GM19438 (cell line): ENCODE measurements around the gene B4GALT5.
"Not testable (repeated sequence)": the region's sequence is repeated elsewhere in the genome, so short reads cannot be mapped to it uniquely, and the experiment has no call there.

ENCODE experiments used
- ATAC-seq: cut with Tn5 transposase; IDR thresholded peaks from one replicate; pipeline ENCODE4 v1.9.1; 2021; ENCODE audit warnings: low read depth; ENCODE audit not compliant: unreplicated experiment

B4GALT5 gene, protein sequence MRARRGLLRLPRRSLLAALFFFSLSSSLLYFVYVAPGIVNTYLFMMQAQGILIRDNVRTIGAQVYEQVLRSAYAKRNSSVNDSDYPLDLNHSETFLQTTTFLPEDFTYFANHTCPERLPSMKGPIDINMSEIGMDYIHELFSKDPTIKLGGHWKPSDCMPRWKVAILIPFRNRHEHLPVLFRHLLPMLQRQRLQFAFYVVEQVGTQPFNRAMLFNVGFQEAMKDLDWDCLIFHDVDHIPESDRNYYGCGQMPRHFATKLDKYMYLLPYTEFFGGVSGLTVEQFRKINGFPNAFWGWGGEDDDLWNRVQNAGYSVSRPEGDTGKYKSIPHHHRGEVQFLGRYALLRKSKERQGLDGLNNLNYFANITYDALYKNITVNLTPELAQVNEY

DNA sequence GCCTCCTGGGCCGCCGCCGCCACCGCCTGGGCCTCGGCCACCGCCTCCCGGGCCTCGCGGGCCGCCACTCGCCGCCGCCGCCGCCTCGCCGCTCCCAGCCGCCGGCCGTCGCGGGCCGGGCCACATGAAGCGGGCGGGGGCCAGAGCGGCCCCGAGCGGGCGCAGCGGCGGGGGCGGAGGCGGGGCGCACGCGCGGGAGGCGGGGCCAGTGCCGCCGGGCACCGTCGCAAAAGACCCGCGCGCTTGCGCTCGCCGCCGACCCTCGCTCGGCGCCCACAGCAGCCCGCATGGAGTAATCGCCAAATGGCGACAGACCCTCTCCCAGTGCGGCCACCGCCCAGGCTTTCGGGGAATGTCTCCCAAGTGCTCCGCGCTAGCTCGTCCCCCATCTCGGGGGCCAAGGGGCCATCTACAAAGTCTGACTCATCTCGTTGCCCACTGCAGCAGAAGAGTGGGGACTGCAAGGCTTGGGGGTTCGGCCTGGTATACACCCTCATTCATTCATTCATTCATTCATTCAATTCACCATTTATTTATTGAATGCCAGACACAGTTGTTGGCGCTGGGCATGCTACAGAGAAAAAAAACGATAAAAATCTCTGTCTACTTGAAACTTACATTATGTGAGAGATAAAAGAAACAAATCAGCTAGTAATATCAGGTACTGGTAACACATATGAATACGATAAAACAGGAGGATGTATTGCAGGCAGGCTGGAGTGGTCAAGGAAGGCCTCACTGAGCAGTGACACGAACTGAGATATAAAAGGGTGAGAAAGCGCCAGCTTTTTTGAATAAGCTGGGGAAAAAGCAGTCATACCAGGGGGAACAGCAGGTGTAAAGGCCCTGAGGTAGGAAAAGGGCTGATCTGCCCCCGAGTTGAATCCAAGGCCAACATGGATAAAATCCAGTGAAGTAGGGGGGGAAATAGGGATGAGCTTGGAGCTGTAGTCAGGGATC is at the start of gene B4GALT5:
Gene B4GALT5, minus strand, starts transcription at position 126 of the 960 bp plus-strand sequence. CDS start 188 bp downstream, outside the sequence.
- ATAC-seq: peak; percentile 75

DNA sequence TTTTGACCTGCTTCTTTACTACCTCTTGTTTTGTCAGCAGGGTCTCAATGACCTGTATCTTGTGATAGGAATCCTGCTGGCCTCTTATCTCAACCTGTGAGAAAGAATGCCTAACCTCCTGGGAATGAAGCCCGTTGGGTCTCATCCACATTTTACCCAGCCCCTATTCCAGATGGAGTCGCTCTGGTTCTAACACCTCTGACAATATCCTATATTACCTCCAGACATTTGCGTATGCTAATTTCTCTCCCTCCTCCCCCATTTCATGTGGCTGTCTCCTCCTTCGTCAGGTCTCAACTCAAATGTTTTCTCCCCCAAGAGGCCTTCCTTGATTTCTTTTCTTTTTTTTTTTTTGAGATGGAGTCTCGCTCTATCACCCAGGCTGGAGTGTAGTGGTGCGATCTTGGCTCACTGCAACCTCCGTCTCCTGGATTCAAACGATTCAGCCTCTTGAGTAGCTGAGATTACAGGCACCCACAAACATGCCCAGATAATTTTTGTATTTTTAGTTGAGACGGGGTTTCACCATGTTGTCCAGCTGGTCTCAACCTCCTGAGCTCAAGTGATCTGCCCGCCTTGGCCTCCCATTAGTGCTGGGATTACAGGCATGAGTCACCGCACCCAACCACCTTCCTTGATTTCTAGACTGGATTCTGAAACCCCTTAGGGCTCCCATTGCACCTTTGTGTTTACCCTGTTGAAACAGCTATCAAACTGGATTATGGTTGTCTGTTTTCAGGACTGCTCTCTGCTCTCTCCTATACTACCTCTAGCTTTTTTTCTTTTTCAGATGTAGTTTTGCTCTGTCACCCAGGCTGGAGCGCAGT is 49.5 kb upstream of the B4GALT5 start:
- ATAC-seq: no peak

DNA sequence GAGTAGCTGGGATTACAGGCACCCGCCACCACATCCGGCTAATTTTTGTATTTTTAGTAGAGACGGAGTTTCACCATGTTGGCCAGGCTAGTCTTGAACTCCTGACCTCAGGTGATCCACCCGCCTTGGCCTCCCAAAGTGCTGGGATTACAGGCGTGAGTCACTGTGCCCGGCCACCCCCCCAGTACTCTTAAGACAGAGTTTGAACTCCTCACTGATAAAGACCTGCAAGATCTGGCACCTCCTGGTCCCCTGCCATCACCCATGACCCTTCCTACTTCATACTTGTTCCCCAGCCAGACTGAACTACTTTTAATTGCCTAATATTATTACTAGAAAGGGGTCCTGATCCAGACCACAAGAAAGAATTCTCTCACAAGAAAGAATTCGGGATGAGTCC is 48.2 kb upstream of the B4GALT5 start:
- ATAC-seq: not testable (repeated sequence)

DNA sequence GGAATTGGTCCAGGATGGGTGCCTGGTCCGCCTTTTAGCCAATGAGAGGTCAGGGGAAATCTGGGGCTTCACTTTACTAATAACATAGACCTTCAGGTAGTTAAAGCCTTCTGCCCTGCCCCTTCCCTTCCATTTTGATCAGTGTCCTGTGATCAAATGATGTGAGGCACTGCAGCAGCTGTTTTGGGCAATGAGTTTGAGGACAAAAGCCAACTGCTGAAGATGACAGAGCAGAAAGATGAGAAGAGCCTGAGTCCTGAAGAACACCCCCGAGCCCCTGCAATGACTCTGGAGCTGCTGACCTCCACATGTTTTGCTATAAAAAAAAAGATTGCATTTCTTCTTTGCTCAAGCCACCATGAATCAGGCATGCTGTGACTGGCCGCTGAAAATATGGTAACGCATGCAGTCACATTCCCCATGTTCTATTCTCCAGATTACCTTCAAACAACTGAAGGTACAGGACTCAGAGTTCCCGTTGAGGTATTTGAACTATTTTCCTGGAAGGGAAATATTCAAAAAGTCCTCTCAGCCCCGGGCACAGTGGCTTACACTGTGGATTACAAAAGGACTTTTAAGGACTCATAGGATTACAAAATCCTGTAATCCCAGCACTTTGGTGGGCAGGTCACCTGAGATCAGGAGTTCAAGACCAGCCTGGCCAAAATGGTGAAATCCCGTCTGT is 45.7 kb upstream of the B4GALT5 start:
- ATAC-seq: no peak

DNA sequence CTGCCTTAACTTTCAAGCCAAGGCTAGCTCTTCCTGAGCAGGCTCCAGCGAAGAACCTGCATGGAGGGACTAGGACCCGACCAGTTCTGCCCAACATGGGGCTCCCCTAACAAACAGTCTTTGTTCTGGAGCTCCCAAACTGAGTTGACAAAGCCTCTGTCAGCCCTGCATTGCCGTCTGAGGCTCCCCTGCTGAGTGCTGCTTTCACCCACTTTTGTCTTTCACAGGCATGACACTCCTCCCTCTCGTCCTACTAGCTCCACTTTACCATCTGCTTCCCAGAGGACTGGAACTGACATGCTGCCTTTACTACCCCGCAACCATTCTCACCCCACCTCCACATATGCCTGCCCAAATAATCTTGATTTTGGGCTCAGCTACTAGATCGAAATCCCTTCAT is 45.1 kb upstream of the B4GALT5 start:
- no peak for ATAC-seq

DNA sequence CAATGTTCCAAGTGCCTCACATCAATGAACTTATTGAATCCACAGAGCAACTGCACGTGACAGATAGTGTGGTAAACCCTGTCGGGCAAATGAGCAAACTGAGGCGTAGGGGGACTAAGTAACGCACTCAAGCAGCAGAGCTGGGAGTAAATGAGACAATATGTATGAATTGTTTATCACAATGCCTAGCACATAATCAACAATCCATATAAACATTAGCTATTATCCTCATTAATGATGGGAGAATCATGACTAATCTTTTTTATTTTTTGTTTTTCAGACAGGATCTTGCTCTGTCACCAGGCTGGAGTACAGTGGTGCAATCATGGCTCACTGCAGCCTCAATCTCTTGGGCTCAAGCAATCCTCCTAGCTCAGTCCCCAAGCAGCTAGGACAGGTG is 43.9 kb upstream of the B4GALT5 start:
- no peak for ATAC-seq

DNA sequence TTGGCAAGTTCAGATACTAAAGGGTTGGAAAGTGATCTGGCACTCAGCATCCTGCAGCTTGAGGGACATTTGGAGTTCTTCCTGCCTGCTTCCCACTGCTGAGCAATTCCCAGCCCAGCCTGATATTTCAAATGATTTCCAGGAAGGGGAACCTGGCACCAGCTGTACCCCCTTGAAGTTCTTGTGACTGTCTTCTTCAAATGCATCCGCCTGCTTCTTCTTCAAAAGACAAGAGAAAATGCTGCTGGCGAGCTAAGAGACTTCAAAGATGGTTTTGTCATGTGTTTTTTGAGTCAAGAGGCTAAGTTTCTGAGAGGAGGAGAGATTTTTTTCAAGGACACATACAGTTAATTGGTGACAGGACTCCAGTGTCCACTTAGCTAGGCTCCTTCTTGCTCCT is 42.6 kb upstream of the B4GALT5 start:
- ATAC-seq: no peak

DNA sequence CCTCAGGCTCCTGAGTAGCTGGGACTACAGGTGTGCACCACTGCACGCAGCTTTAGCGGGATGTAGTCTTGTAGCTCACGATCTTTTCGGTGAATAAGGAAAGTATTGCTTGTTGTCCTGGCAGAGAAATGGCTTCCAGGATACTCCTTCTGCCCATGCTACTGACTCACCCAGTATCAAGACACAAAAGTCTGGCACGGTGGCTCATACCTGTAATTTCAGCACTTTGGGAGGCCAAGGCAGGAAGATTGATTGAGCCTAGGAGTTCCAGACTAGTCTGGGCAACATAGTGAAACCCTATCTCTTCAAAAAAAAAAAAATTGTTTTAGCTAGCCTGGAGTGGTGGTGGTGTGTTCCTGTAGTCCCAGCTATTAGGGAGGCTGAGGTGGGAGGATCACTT is 40.9 kb upstream of the B4GALT5 start:
- no peak for ATAC-seq

DNA sequence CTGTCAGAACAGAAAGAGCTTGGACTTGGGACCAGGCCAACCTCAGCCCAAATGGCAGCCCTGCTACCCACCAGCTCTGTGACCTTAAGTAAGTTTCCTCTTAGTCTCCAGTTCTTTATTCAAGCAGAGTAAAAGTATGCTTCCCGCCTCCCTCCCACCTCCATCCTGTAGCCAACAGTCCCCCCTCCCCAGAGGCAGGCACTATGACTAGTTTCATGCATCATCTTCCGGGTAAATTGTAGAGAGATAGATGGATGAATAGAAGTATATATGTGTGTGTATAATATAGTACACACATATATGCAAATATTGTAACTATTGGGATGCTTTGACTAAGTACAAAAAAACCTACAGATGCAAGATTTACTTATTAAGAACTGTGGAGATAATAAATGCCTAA is 39.5 kb upstream of the B4GALT5 start:
- ATAC-seq: no peak

DNA sequence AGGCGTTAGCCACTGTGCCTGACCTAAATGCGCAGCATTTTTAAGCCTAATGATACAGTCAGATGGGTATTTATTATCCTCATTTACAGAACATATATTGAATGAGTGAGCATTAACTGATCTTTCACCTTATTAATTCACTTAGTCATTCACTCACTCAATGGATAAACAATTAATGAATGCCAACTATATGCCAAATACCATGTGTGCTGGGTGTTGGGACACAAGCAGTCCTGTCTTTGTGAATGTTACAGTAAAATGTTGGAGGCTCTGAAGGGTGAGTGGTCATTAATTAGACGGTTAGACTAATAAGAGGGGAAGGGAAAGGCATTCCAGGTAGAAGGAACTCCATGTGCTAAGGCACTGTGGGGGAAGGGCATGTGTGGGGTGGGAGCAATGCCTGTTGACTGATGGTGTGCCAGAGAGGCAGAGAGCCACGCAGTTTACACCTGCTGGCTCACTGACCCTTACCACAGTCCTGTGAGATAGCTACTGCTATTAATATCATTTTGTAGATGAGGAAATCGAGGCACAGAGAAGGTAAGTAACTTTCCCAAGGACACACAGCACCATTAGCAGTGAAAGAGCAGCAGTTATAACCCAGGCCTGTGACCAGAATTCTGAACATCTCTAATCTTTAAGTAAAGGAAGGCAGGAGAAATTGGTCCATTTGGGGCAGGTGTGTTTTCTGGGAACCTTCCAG is 38.7 kb upstream of the B4GALT5 start:
- no peak for ATAC-seq

DNA sequence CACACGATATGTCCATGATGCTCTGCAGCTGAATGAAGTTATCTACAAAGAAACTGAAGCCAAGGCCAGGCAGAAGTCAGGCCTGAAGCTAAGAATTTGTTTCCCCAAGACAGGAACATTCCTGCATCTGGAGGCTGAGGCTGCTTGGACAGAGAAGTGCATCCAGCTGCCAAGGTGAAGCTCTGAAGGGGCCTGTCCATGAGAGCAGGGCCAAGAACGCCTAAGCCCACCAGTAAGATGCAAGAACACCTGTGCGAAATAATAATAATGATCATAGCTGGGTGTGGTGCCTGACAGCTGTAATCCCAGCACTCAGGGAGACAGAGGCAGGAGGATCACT is 37.7 kb upstream of the B4GALT5 start:
- no peak for ATAC-seq

DNA sequence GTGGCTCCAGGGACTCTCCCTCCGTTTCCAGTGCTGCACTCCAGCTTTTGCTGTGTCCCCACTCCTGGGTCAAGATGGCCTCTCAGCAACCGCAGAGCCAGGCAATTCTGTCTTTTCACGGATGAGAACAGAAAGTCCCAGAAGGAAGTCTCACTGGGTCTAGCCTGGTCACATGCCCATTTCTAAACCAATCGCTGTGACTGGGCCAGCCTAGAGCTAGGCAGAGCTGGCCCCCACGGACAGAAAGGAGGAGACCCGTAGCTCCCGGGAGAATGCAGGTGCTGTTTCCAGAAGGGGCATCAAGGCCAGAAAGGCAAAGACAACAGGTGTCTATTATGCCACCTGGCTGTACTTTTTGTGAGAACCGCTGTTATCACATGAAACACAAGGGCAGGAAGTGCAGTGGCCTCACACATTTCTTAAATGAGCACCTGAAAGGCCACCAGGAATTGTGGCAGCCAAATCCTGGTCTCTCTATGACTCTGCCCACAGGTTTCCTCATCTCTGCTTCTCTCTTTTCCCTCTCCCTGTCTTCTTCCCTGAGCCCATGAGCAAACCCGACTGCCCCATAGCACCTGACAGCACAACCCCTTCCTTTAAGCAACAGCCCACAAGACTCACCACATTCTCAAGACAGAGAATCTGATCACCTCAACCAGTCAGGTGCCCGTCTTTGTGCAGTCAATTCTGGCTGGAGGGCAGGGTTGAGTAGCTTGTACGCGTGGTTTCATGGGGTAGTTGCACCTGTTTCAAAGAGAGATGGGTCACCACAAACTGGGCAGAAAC is 37.1 kb upstream of the B4GALT5 start:
- peak; percentile 81 for ATAC-seq

DNA sequence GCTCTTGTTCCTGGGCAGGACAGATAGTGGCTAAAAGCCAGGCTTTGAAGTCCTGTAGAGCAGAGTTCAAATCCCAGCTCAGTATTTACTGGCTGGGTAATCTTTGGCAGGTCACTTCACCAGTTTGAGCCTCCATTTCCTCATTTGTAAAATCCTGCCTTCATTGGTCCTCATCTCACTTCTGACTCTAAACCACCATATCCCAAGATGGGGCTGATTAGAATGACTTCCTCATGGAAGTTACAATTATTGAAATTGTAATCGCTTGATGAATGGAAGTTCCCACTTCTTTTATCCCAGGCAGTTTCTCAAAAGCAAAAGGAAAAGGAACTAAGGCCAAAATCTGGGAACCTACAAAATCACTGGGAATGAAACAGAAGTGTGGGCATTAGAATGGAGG is 35.9 kb upstream of the B4GALT5 start:
- no peak for ATAC-seq

DNA sequence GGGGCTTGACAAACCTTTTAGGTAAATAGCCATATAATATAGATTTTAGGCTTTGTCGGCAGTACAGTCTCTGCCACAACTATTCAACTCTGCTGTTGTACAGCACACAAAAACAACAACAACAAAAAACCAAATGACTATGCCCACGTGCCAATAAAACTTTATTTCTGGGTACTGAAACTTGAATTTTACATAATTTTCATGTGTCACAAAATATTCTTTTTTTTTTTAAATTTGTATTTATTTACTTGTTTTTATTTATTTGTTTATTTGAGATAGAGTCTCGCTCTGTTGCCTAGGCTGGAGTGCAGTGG is 34.8 kb upstream of the B4GALT5 start:
- ATAC-seq: no peak

DNA sequence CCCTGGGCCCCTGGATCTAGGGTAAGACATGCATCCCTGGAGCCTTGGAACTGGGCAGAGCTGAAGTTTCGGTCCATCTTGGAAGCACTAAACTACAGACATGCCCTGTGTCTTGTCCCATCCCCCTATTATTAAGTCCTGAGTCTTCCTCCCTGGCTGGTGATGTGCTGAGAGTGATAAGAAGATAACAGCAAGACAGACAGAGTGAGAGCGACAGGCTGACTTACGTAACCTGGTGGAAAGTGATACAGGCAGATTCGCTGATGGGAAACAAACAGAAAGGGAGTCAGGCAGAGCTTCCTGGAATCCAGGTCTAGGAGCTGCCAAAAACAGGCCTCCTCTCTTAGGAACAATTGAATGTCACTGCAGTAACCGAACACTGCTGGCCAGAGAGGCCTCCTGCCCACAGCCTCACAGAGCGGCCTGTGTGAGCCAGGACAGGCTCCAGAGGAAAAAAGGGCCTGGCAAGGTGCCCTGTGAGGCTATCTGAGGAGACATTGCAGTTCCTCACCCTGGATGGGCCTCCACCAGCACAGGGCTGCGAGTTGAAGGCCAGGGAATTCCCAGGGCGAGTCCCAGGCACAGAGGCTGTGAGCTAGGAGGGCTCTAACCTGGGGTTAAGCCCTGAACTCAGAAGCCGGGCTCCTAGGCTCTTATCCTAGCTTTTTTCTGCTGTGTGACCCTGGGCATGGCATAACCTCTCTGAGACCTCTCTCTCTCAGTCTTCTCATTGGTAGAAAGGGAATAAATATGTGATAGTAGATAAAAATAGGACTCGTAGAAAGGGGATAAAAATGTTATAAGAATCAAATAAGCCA is 34.2 kb upstream of the B4GALT5 start:
- no peak for ATAC-seq

DNA sequence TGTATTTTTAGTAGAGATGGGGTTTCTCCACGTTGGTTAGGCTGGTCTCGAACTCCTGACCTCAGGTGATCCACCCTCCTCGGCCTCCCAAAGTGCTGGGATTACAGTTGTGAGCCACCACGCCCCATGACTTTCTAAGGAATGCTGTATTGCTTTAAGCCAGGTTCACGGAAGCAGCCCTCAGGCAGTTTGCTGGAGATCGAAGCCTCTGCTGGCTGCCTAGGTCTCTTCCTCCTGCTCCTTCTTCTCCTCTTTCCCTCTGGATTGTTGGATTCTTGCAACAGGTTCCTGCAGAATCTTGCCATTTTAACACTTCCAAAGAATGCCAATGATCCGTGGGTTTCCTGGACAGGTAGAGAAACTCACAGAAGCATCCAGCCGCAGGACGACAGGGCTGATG is 29.3 kb upstream of the B4GALT5 start:
- ATAC-seq: no peak

DNA sequence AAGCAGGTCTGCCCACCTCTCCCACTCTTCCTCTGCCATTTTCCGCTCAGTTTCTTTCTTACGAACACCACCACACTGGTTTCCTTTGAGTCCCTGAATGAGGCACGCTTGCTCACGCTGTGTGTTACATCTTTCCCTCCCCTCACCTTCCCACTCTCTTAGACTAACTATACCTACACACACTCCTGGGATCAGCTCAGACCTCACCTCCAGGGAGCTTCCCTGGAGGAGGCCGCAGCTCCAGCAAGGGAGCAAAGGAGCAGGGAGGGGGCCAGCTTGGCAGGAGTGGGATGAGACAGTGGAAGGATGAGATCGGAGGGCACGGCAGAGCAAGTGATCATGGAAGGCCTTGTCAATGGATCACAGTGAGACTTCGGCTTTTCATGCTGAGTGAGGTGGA is 28.3 kb upstream of the B4GALT5 start:
- ATAC-seq: no peak

DNA sequence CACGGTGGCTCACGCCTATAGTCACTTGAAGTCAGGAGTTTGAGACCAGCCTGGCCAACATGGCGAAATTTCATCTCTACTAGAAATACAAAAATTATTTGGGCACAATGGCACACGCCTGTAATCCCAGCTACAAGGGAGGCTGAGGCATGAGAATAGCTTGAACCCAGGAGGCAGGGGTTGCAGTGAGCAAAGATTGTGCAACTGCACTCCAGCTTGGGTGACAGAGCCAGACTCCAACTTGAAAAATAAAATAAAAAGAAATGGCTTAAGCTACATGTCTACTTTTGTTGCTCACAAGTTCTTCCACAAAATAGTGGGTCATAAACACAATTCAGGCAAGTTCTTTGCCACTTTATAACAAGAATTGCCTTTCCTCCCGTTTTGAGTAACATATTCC is 27.1 kb upstream of the B4GALT5 start:
- ATAC-seq: no peak
